ENCODE data around the gene PLXNA2.

DNA sequence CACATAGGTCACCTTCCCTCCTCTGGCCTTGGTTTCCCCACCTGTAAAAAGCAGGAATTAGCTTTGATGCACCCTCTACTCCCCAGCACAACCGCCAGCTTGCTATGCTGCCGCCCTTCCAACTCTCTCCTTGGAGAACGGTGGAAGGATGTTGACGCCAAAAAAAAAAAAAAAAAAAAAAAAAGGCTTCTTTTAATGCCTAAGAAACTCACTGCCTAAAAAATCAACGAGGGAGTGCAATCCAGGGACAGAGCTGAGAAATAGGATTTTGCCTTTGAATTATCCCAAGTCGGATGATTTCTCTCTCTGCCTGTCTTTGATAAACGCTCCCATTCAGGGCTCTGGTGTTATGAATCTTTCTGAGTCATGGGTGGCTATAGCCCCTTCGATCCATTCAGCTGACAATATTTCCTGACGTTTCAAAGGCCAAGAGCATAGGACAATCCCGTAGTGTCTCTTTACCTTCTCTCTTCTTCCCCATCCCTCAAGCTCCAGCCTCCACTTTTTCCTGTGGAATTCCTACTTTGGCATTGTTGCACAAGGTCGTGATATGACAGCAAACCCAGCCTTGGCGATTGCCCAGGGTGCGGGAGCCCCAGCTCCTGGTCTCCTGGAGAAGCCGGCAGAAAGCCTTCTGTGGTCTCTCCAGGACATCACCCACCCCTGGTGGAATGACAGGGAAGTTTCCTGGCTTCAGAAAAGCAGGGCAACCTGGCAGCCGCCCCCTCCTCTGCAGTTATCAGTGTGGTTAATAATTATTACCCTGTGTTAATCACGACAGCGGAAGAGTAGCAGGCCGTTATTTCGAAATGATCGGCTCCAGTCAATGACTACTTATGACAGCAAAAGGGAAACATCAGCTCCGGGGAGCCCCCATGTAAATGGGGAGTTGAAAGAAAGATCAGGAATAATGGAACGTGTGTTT is 8.0 kb upstream of the PLXNA2 start:
- peak in 2 of 5 experiments; percentile 10 to 35 for TF ChIP-seq CTCF (IDR thresholded peaks at IDR 0.05)
- TF ChIP-seq POLR2A (IDR thresholded peaks at IDR 0.05): no peak
